Endodermal cell (in vitro differentiated cells): Measurements from ENCODE around the gene PIP4K2C. TPM values are rescaled to one million over a fixed set of nuclear protein-coding genes. Genes with fewer than 3 reads are reported as not detected.

Source experiments
- DNase-seq: peaks from one replicate; pipeline ENCODE4 v3.0.0-alpha.2; 2017
- H3K27ac ChIP-seq: 2 replicates; pipeline ENCODE4 v1.5.1; 2013; ENCODE audit warnings: mild to moderate bottlenecking, low read depth, low read length, moderate library complexity
- H3K27me3 ChIP-seq: 2 replicates; pipeline ENCODE4 v1.6.1; 2013; ENCODE audit warnings: mild to moderate bottlenecking, low read length, moderate library complexity; ENCODE audit not compliant: insufficient read depth, control insufficient read depth, poor library complexity, severe bottlenecking
- H3K36me3 ChIP-seq: 2 replicates; pipeline ENCODE4 v1.7.0; 2013; ENCODE audit warnings: mild to moderate bottlenecking, low read length, moderate library complexity; ENCODE audit not compliant: control insufficient read depth, insufficient read depth
- H3K4me1 ChIP-seq: one replicate; pipeline ENCODE4 v1.7.0; 2013; ENCODE audit warnings: low read length; ENCODE audit not compliant: control insufficient read depth, insufficient read depth
- H3K4me3 ChIP-seq: 2 replicates; pipeline ENCODE4 v1.5.1; 2013; ENCODE audit warnings: mild to moderate bottlenecking, low read length, moderate library complexity
- H3K9ac ChIP-seq: 2 replicates; pipeline ENCODE4 v1.6.1; 2013; ENCODE audit warnings: mild to moderate bottlenecking, low read length, moderate library complexity; ENCODE audit not compliant: poor library complexity, severe bottlenecking; ENCODE audit errors: extremely low read depth
- H3K9me3 ChIP-seq: 2 replicates; pipeline ENCODE4 v1.6.1; 2013; ENCODE audit warnings: mild to moderate bottlenecking, low read length, moderate library complexity; ENCODE audit not compliant: control insufficient read depth
- H3K27ac Mint-ChIP-seq: 2 replicates; pipeline ENCODE4 v1.8.0; 2020; ENCODE audit warnings: mixed read lengths
- H3K27me3 Mint-ChIP-seq: 2 replicates; pipeline ENCODE4 v1.8.0; 2021; ENCODE audit warnings: mild to moderate bottlenecking, mixed read lengths; ENCODE audit not compliant: insufficient read depth
- H3K36me3 Mint-ChIP-seq: 2 replicates; pipeline ENCODE4 v1.8.0; 2020; ENCODE audit warnings: low read depth, mixed read lengths
- H3K4me1 Mint-ChIP-seq: 2 replicates; pipeline ENCODE4 v1.8.0; 2020; ENCODE audit warnings: mixed read lengths
- H3K4me3 Mint-ChIP-seq: 2 replicates; pipeline ENCODE4 v1.8.0; 2020; ENCODE audit warnings: mild to moderate bottlenecking, moderate library complexity, mixed read lengths
- H3K9me3 Mint-ChIP-seq: 2 replicates; pipeline ENCODE4 v1.8.0; 2020; ENCODE audit warnings: mild to moderate bottlenecking, mixed read lengths
- CTCF ChIP-seq: fragments of 200-600 bp; sonication (generic); conservative IDR thresholded peaks from 2 replicates; pipeline ENCODE4 v1.5.0; 2021; ENCODE audit warnings: antibody characterized with exemption, mild to moderate bottlenecking
- WGBS, 2 experiments: methylation state at CpG; one replicate each; pipeline versions ENCODE4 v1.1.5 to v1.1.7; 2013; ENCODE audit warnings: missing lambda C conversion rate in 2 of 2, mixed read lengths in 1 of 2; ENCODE audit not compliant: insufficient coverage in 1 of 2, insufficient read length in 1 of 2; 5-methylcytosine and 5-hydroxymethylcytosine counted together
- total RNA-seq, 2 donors: library from RNA; stranded (reverse); fragmentation: NEBNext Ultra II Directional in 1 of 2; extraction: Animal tissue kit (Norgen Biotek cat#: 25700) in 1 of 2; gene quantifications; 2 replicates in 1 of 2; 3 replicates in 1 of 2; pipeline ENCODE4 v1.2.1, GENCODE V29; 2021

The PIP4K2C gene
- total RNA-seq, 2 donors from 2014 or later: 40.9 to 45.5 TPM

GRCh38 chr12:57600395-57600794, 9.4 kb downstream of the PIP4K2C start:
- Histone ChIP-seq H3K4me3 (no peak overlapping the region), H3K27ac (no peak overlapping the region), H3K9me3 (no peaks in the 10 kb centered on the region), H3K9ac (no peak overlapping the region), H3K36me3 (peaks cover 64% of the 10 kb centered on the region), H3K27me3 (no peaks in the 10 kb centered on the region), H3K4me1 (peaks cover 4% of the 10 kb centered on the region)
- H3K27ac Mint-ChIP-seq: no peak overlapping the region
- H3K4me3 Mint-ChIP-seq: no peak overlapping the region
- WGBS, 2 experiments: no CpG with 5 or more reads among the region's 2 CpGs
- H3K4me1 Mint-ChIP-seq: peaks cover 13% of the 10 kb centered on the region
- TF ChIP-seq CTCF: no peak
- no peak for DNase-seq
- no peaks in the 10 kb centered on the region for H3K9me3 Mint-ChIP-seq
- peaks cover 62% of the 10 kb centered on the region for H3K36me3 Mint-ChIP-seq
- H3K27me3 Mint-ChIP-seq: no peaks in the 10 kb centered on the region

GRCh38 chr12:57602544-57602943, 11.6 kb downstream of the PIP4K2C start:
- Mint-ChIP-seq H3K4me1 (peaks cover 18% of the 10 kb centered on the region), H3K36me3 (peaks cover 50% of the 10 kb centered on the region), H3K9me3 (no peaks in the 10 kb centered on the region), H3K27me3 (no peaks in the 10 kb centered on the region), H3K27ac (no peak overlapping the region), H3K4me3 (no peak overlapping the region)
- H3K4me3 ChIP-seq: no peak overlapping the region
- no peak overlapping the region for H3K9ac ChIP-seq
- no peak overlapping the region for H3K27ac ChIP-seq
- H3K4me1 ChIP-seq: peaks cover 7% of the 10 kb centered on the region
- H3K9me3 ChIP-seq: no peaks in the 10 kb centered on the region
- TF ChIP-seq CTCF: no peak
- H3K27me3 ChIP-seq: no peaks in the 10 kb centered on the region
- H3K36me3 ChIP-seq: peaks cover 47% of the 10 kb centered on the region
- DNase-seq: no peak

- Mint-ChIP-seq H3K36me3 (peaks cover 51% of the 10 kb centered on the region), H3K4me3 (peak overlapping the region; percentile 83), H3K4me1 (peaks cover 18% of the 10 kb centered on the region), H3K27ac (peak overlapping the region; percentile 95), H3K27me3 (no peaks in the 10 kb centered on the region), H3K9me3 (no peaks in the 10 kb centered on the region)
- Histone ChIP-seq H3K27ac (no peak overlapping the region), H3K4me3 (no peak overlapping the region), H3K4me1 (peaks cover 7% of the 10 kb centered on the region), H3K9ac (no peak overlapping the region), H3K36me3 (peaks cover 46% of the 10 kb centered on the region), H3K9me3 (no peaks in the 10 kb centered on the region), H3K27me3 (no peaks in the 10 kb centered on the region)
- no peak for TF ChIP-seq CTCF
- DNase-seq: no peak
- WGBS, 2 experiments: 82 to 92% methylated on average over 2 of the region's 2 CpGs
Observed at GRCh38 chr12:57603324-57603723, 12.3 kb downstream of the PIP4K2C start.
